Frontal cortex (tissue), 4 donors: ENCODE measurements around the gene SHCBP1. TPM values are rescaled to one million over a fixed set of nuclear protein-coding genes. Genes with fewer than 3 reads are reported as not detected.

Experiments used
- DNase-seq, 2 donors: peaks; one replicate each; pipeline ENCODE4 v3.0.0; 2012; ENCODE audit warnings: low spot score in 2 of 2
- FAIRE-seq: peaks from 2 replicates; lab custom pipeline; 2012; peaks lifted over from hg19 to GRCh38; lab: Jason Lieb, UNC
- small RNA-seq: library from RNA; depleted of rRNA; stranded (forward); fragments of <200 nt; gene quantifications from one replicate; pipeline ENCODE3, GENCODE V24; 2014
- total RNA-seq: library from RNA; depleted of rRNA; stranded (reverse); fragments of >200 nt; gene quantifications from one replicate; pipeline ENCODE4 v1.2.3, GENCODE V29; 2014
- donor health status: control.
- donor health status: control.
- donor health status: control.

The SHCBP1 gene
- total RNA-seq, 1 donor from 2014 or later: 1.2 TPM

DNA sequence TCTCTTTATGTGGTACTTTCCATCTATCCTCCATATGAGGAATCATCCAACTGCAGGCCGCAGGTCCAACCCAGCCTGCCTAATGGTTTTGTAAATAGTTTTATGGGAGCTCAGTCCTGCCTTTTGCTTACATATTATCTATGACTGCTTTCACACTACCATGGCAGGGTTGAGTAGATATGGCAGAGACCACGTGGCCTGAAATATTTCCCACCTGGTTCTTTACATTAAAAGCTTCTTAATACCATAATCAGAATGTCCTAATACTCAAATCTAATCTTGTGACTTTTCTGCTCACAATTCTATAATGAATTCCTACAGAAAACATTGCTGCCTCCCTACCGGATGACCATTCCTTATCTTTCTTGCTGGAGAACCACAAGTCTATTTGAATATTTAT lies 71.7 kb downstream of the SHCBP1 start:
- DNase-seq (no peak), FAIRE-seq (no peak)

Small RNA genes lying within 50 kb of the gene (small RNA-seq; reads per million reads assigned to genes)
- gene RNU6-845P: not detected

Other genes with a start within 250 kb of the SHCBP1 start
- gene VPS35, start 67.8 kb upstream of the SHCBP1 start, total RNA-seq: 183 TPM
- 6.5 TPM for gene ORC6, start 68.3 kb upstream of the SHCBP1 start, total RNA-seq
- gene MYLK3, start 127.0 kb upstream of the SHCBP1 start, total RNA-seq: 0.41 TPM
- 40.8 TPM for gene C16orf87, start 209.8 kb upstream of the SHCBP1 start, total RNA-seq